Parathyroid adenoma (tissue), 2 donors: ENCODE measurements around the gene SBNO2.

Experiments used
- H2AFZ ChIP-seq: fragments of 300-600 bp; sonication (generic); one replicate; pipeline ENCODE4 v1.7.0; 2017; ENCODE audit warnings: antibody characterized with exemption, mild to moderate bottlenecking
- H3K27ac ChIP-seq: fragments of 300-600 bp; sonication (generic); one replicate; pipeline ENCODE4 v1.7.0; 2017
- H3K27me3 ChIP-seq: fragments of 300-600 bp; sonication (generic); one replicate; pipeline ENCODE4 v1.7.0; 2017; ENCODE audit warnings: low read length; ENCODE audit not compliant: control insufficient read depth, insufficient read depth
- H3K36me3 ChIP-seq: fragments of 300-600 bp; sonication (generic); one replicate; pipeline ENCODE4 v1.7.0; 2017; ENCODE audit warnings: low read length; ENCODE audit not compliant: control insufficient read depth, insufficient read depth
- H3K4me1 ChIP-seq: fragments of 300-600 bp; sonication (generic); one replicate; pipeline ENCODE4 v1.7.0; 2017; ENCODE audit warnings: control low read depth
- H3K4me2 ChIP-seq: fragments of 300-600 bp; sonication (generic); one replicate; pipeline ENCODE4 v1.7.0; 2017; ENCODE audit warnings: low read length
- H3K4me3 ChIP-seq: fragments of 300-600 bp; sonication (generic); one replicate; pipeline ENCODE4 v1.7.0; 2017; ENCODE audit warnings: low read depth, low read length
- H3K79me2 ChIP-seq: fragments of 300-600 bp; sonication (generic); one replicate; pipeline ENCODE4 v1.7.0; 2017; ENCODE audit warnings: control low read depth
- H3K9ac ChIP-seq: fragments of 300-600 bp; sonication (generic); one replicate; pipeline ENCODE4 v1.7.0; 2017; ENCODE audit warnings: mild to moderate bottlenecking
- H3K9me3 ChIP-seq: fragments of 300-600 bp; sonication (generic); one replicate; pipeline ENCODE4 v1.7.0; 2017; ENCODE audit warnings: low read length; ENCODE audit not compliant: control insufficient read depth
- TF ChIP-seq, protein P1 (sequence below): fragments of 300-600 bp; sonication (generic); IDR thresholded peaks from one replicate; pipeline ENCODE4 v1.7.0; 2017; ENCODE audit warnings: antibody characterized with exemption, mild to moderate bottlenecking
- donor health status: primary hyperparathyroidism.

The SBNO2 gene

DNA sequence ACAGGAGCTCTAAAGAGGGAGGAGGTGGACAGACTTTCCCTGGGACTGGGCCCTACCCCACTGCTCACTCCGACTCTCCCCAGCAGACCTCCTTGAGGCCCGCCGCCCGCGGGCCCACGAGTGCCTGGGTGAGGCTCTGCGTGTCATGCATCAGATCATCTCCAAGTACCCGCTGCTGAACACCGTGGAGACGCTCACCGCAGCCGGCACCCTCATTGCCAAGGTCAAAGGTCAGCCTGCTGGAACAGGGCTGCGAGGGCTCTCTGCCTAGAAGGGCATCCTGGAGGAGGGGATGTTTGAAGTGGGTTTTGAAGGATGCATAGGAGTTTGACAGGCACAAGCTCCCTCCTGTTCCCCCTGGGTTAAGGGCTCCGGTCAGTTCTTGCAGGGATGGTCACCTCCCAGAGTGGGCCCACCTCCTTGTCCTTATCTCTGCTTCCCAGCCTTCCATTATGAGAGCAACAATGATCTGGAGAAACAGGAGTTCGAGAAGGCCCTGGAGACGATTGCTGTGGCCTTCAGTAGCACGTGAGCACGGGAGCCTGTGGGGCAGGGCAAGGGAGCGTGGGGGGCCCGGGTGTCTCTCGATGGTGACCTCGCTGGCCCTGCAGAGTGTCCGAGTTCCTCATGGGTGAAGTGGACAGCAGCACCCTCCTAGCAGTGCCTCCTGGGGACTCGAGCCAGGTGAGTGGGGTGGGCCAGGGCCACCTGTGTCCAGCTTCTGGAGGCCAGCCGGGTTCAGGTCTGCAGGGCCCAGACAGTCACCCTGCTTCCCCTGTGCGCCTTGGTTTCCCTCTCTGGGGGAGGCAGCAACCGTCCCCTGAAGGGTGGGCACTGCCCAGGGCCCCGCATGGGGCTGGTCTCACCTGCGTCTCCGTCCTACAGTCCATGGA, 100.8 kb downstream of the SBNO2 start:
- H3K79me2 ChIP-seq: no peaks in the 10 kb centered on the region
- no peaks in the 10 kb centered on the region for H3K4me1 ChIP-seq
- H3K27ac ChIP-seq: no peak overlapping the region
- H3K36me3 ChIP-seq: no peaks in the 10 kb centered on the region
- TF ChIP-seq, protein P1, sequence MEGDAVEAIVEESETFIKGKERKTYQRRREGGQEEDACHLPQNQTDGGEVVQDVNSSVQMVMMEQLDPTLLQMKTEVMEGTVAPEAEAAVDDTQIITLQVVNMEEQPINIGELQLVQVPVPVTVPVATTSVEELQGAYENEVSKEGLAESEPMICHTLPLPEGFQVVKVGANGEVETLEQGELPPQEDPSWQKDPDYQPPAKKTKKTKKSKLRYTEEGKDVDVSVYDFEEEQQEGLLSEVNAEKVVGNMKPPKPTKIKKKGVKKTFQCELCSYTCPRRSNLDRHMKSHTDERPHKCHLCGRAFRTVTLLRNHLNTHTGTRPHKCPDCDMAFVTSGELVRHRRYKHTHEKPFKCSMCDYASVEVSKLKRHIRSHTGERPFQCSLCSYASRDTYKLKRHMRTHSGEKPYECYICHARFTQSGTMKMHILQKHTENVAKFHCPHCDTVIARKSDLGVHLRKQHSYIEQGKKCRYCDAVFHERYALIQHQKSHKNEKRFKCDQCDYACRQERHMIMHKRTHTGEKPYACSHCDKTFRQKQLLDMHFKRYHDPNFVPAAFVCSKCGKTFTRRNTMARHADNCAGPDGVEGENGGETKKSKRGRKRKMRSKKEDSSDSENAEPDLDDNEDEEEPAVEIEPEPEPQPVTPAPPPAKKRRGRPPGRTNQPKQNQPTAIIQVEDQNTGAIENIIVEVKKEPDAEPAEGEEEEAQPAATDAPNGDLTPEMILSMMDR: no peak
- no peaks in the 10 kb centered on the region for H3K9me3 ChIP-seq
- no peak overlapping the region for H3K9ac ChIP-seq
- no peak overlapping the region for H3K4me3 ChIP-seq
- H2AFZ ChIP-seq: no peak overlapping the region
- no peak overlapping the region for H3K4me2 ChIP-seq
- H3K27me3 ChIP-seq: no peaks in the 10 kb centered on the region

DNA sequence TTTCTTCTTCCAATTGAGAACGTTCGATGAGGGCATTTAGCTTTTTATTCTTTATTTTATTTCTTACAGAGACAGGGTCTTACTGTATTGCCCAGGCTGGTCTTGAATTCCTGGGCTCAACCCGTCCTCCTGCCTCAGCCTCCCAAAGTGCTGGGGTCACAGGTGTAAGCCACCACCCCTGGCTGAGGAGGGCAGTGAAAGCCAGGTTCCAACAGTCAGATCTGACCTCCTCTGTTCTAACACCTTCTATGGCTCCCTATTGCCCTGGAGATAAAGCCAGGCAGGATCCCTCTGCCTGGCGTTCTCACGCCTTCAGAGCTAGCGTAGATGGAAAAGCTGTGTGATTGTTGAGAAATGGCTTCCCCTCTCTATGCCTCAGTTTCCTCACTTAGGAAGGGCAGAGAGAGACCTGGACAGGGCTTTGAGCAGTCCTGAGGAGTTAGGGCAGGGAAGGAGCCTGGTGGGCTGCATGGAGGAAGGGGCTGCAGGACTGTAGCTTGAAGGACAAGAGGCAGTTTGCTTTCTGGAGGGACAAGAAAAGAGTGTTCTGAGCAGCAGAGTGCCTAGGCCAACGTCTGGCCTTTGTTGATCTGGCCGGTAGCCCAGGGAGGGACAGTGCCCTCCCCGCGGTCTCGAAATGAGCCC, 101.6 kb downstream of the SBNO2 start:
- H3K9me3 ChIP-seq: no peaks in the 10 kb centered on the region
- H3K79me2 ChIP-seq: no peaks in the 10 kb centered on the region
- no peak overlapping the region for H3K9ac ChIP-seq
- H2AFZ ChIP-seq: no peak overlapping the region
- peaks cover 2% of the 10 kb centered on the region for H3K27me3 ChIP-seq
- no peaks in the 10 kb centered on the region for H3K4me1 ChIP-seq
- TF ChIP-seq, protein P1: no peak
- H3K4me3 ChIP-seq: no peak overlapping the region
- no peak overlapping the region for H3K27ac ChIP-seq
- H3K4me2 ChIP-seq: no peak overlapping the region
- H3K36me3 ChIP-seq: no peaks in the 10 kb centered on the region

GRCh38 chr19:1070931-1071791, 102.9 kb downstream of the SBNO2 start:
- Histone ChIP-seq H3K9ac (no peak overlapping the region), H3K4me2 (peak overlapping the region; percentile 13), H2AFZ (no peak overlapping the region), H3K79me2 (no peaks in the 10 kb centered on the region), H3K4me1 (no peaks in the 10 kb centered on the region), H3K36me3 (no peaks in the 10 kb centered on the region), H3K27me3 (peaks cover 7% of the 10 kb centered on the region), H3K4me3 (no peak overlapping the region), H3K27ac (no peak overlapping the region), H3K9me3 (no peaks in the 10 kb centered on the region)
- TF ChIP-seq, protein P1: no peak

GRCh38 chr19:1070576-1070930, 103.5 kb downstream of the SBNO2 start:
- Histone ChIP-seq H3K4me1 (no peaks in the 10 kb centered on the region), H3K27me3 (peaks cover 7% of the 10 kb centered on the region), H3K27ac (no peak overlapping the region), H3K9ac (no peak overlapping the region), H3K4me3 (no peak overlapping the region), H3K79me2 (no peaks in the 10 kb centered on the region), H2AFZ (no peak overlapping the region), H3K9me3 (no peaks in the 10 kb centered on the region), H3K4me2 (peak overlapping the region; percentile 13), H3K36me3 (no peaks in the 10 kb centered on the region)
- TF ChIP-seq, protein P1: no peak
